ENCODE measurements around the gene STAT5B. TPM values are rescaled to one million over a fixed set of nuclear protein-coding genes. Genes with fewer than 3 reads are reported as not detected.
"Not testable (repeated sequence)": the region's sequence is repeated elsewhere in the genome, so short reads cannot be mapped to it uniquely, and the experiment has no call there.

Gene STAT5B
- total RNA-seq, 2 donors from 2014 or later, result 34.2 to 39.2 TPM

GRCh38 chr17:42274812-42275526 is 1.2 kb downstream of the STAT5B start:
- ATAC-seq, result no peak
- DNase-seq, result no peak
- intact Hi-C loops (cut with DNase I, micrococcal nuclease), result no loop called here

GRCh38 chr17:42274253-42274542 is 2.0 kb downstream of the STAT5B start:
- intact Hi-C loops (cut with DNase I, micrococcal nuclease), result no loop called here
- DNase-seq (no peak), ATAC-seq (no peak)

GRCh38 chr17:42273474-42274252 is 2.5 kb downstream of the STAT5B start:
- intact Hi-C loops (cut with DNase I, micrococcal nuclease), result no loop called here
- ATAC-seq, result no peak
- DNase-seq, result no peak

- intact Hi-C loops (cut with DNase I, micrococcal nuclease), result no loop called here
- DNase-seq, result no peak
- no peak for ATAC-seq
These were observed 3.9 kb downstream of the STAT5B start for GRCh38 chr17:42272162-42272907.

- no peak for ATAC-seq
- DNase-seq, result no peak
- intact Hi-C loops (cut with DNase I, micrococcal nuclease), result no loop called here
These were observed 4.5 kb downstream of the STAT5B start for GRCh38 chr17:42271779-42272035.

GRCh38 chr17:42271006-42271778 is 5.0 kb downstream of the STAT5B start:
- intact Hi-C loops (cut with DNase I, micrococcal nuclease), result no loop called here
- DNase-seq (no peak), ATAC-seq (no peak)

- intact Hi-C loops (cut with DNase I, micrococcal nuclease), result no loop called here
- no peak for ATAC-seq
These were observed 5.6 kb downstream of the STAT5B start for GRCh38 chr17:42270596-42270995.

GRCh38 chr17:42270170-42270535 is 6.0 kb downstream of the STAT5B start:
- intact Hi-C loops (cut with DNase I, micrococcal nuclease), result no loop called here
- DNase-seq (no peak), ATAC-seq (no peak)

More at GRCh38 chr17:42270596-42270995, 5.6 kb downstream of the STAT5B start:
- DNase-seq, result no peak

GRCh38 chr17:42268236-42268635 is 8.0 kb downstream of the STAT5B start:
- intact Hi-C loops (cut with DNase I, micrococcal nuclease), result no loop called here
- DNase-seq (no peak), ATAC-seq (no peak)

- DNase-seq (no peak), ATAC-seq (no peak)
- intact Hi-C loops (cut with DNase I, micrococcal nuclease), result no loop called here
These were observed 9.0 kb downstream of the STAT5B start for GRCh38 chr17:42266918-42267766.

- DNase-seq, result no peak
- intact Hi-C loops (cut with DNase I, micrococcal nuclease), result no loop called here
- ATAC-seq, result no peak
These were observed 9.7 kb downstream of the STAT5B start for GRCh38 chr17:42266462-42266861.

- ATAC-seq; intact Hi-C loops (cut with DNase I, micrococcal nuclease); DNase-seq: not testable (repeated sequence)
These were observed 11.8 kb downstream of the STAT5B start for GRCh38 chr17:42264366-42264765.

GRCh38 chr17:42260318-42260717 is 15.9 kb downstream of the STAT5B start:
- intact Hi-C loops (cut with DNase I, micrococcal nuclease), result no loop called here
- DNase-seq (no peak), ATAC-seq (no peak)

- intact Hi-C loops (cut with DNase I, micrococcal nuclease), result no loop called here
- no peak for ATAC-seq
These were observed 20.7 kb downstream of the STAT5B start for GRCh38 chr17:42255445-42255844.

GRCh38 chr17:42253578-42253977 is 22.6 kb downstream of the STAT5B start:
- DNase-seq (no peak), ATAC-seq (no peak)
- intact Hi-C loops (cut with DNase I, micrococcal nuclease), result no loop called here

More at GRCh38 chr17:42255445-42255844, 20.7 kb downstream of the STAT5B start:
- no peak for DNase-seq

- intact Hi-C loops (cut with DNase I, micrococcal nuclease), result no loop called here
- ATAC-seq (no peak), DNase-seq (no peak)
These were observed 23.3 kb downstream of the STAT5B start for GRCh38 chr17:42252597-42253550.

- intact Hi-C loops (cut with DNase I, micrococcal nuclease), result no loop called here
- DNase-seq, result no peak
- peak; percentile 32 for ATAC-seq
These were observed 25.1 kb downstream of the STAT5B start for GRCh38 chr17:42251115-42251514.

All from left colon (tissue), 2 donors.